ENCODE results near the gene MAP3K5. TPM values are rescaled to one million over a fixed set of nuclear protein-coding genes. Genes with fewer than 3 reads are reported as not detected.

MAP3K5 gene
- polyA plus RNA-seq, 3 donors, result 9.6 to 12.0 (median 11.1) TPM

GRCh38 chr6:136655239-136656014 lies 136.8 kb downstream of the MAP3K5 start:
- Mint-ChIP-seq H3K27ac (peak overlapping the region in 1 of 7 donors; percentile 42), H3K9me3 (no peaks in the 10 kb centered on the region), H3K36me3 (peaks cover 59 to 70% of the 10 kb centered on the region in 2 donors), H3K27me3 (ENCODE audit: low read depth in 3 of 3) (no peaks in the 10 kb centered on the region), H3K4me1 (no peaks in the 10 kb centered on the region), H3K4me3 (no peak overlapping the region)
- intact Hi-C loops (cut with micrococcal nuclease), result no loop called here
- 100% methylated on average over 2 of the region's 6 CpGs for WGBS (ENCODE audit: insufficient coverage)
- H3K9me3 ChIP-seq (replicated peaks in 1 of 2; ENCODE audit: control insufficient read depth in 1 of 2, insufficient read depth in 1 of 2, low read length in 2 of 2), result no peaks in the 10 kb centered on the region
- H3K9ac ChIP-seq (ENCODE audit: insufficient read depth, low read length, poor library complexity, severe bottlenecking), result no peak overlapping the region
- H3K27ac ChIP-seq (ENCODE audit: low read depth in 1 of 2, low read length in 2 of 2), result no peak overlapping the region
- H2AFZ ChIP-seq (ENCODE audit: insufficient read depth, low read depth, low read length, poor library complexity, severe bottlenecking), result no peak overlapping the region
- no peak for TF ChIP-seq CTCF (IDR thresholded peaks at IDR 0.05)
- H4K20me1 ChIP-seq (ENCODE audit: insufficient read depth, low read length), result peaks cover 5% of the 10 kb centered on the region
- no peaks in the 10 kb centered on the region for H3K79me2 ChIP-seq (ENCODE audit: insufficient read depth, low read length)
- H3K4me3 ChIP-seq (replicated peaks in 1 of 3; ENCODE audit: low read depth in 2 of 3, low read length in 3 of 3), result no peak overlapping the region
- no peaks in the 10 kb centered on the region for H3K4me1 ChIP-seq (ENCODE audit: control insufficient read depth in 1 of 2, insufficient read depth in 2 of 2, low read length in 2 of 2)
- peaks cover 61 to 87% of the 10 kb centered on the region in 2 donors for H3K36me3 ChIP-seq (replicated peaks in 1 of 2; ENCODE audit: control insufficient read depth in 1 of 2, insufficient read depth in 2 of 2, low read length in 2 of 2)
- no peak for DNase-seq
- no peak overlapping the region for H3K4me2 ChIP-seq (replicated peaks; ENCODE audit: extremely low read depth, low read length, poor library complexity, severe bottlenecking)
- H3K27me3 ChIP-seq (ENCODE audit: control insufficient read depth in 2 of 2, insufficient read depth in 2 of 2, low read length in 2 of 2), result no peaks in the 10 kb centered on the region

GRCh38 chr6:136654086-136654485 lies 138.2 kb downstream of the MAP3K5 start:
- Histone ChIP-seq H3K36me3 (replicated peaks in 1 of 2; ENCODE audit: control insufficient read depth in 1 of 2, insufficient read depth in 2 of 2, low read length in 2 of 2) (peaks cover 67 to 91% of the 10 kb centered on the region in 2 donors), H2AFZ (ENCODE audit: insufficient read depth, low read depth, low read length, poor library complexity, severe bottlenecking) (no peak overlapping the region), H3K4me3 (replicated peaks in 1 of 3; ENCODE audit: low read depth in 2 of 3, low read length in 3 of 3) (no peak overlapping the region), H3K9me3 (replicated peaks in 1 of 2; ENCODE audit: control insufficient read depth in 1 of 2, insufficient read depth in 1 of 2, low read length in 2 of 2) (no peaks in the 10 kb centered on the region), H3K4me1 (ENCODE audit: control insufficient read depth in 1 of 2, insufficient read depth in 2 of 2, low read length in 2 of 2) (no peaks in the 10 kb centered on the region), H3K27me3 (ENCODE audit: control insufficient read depth in 2 of 2, insufficient read depth in 2 of 2, low read length in 2 of 2) (no peaks in the 10 kb centered on the region), H3K79me2 (ENCODE audit: insufficient read depth, low read length) (no peaks in the 10 kb centered on the region), H4K20me1 (ENCODE audit: insufficient read depth, low read length) (peaks cover 5% of the 10 kb centered on the region), H3K9ac (ENCODE audit: insufficient read depth, low read length, poor library complexity, severe bottlenecking) (no peak overlapping the region), H3K27ac (ENCODE audit: low read depth in 1 of 2, low read length in 2 of 2) (no peak overlapping the region), H3K4me2 (replicated peaks; ENCODE audit: extremely low read depth, low read length, poor library complexity, severe bottlenecking) (no peak overlapping the region)
- no peaks in the 10 kb centered on the region for H3K4me1 Mint-ChIP-seq
- no peaks in the 10 kb centered on the region for H3K27me3 Mint-ChIP-seq (ENCODE audit: low read depth in 3 of 3)
- TF ChIP-seq CTCF (IDR thresholded peaks at IDR 0.05), result no peak
- H3K36me3 Mint-ChIP-seq, result peaks cover 57 to 74% of the 10 kb centered on the region in 2 donors
- no peaks in the 10 kb centered on the region for H3K9me3 Mint-ChIP-seq
- H3K27ac Mint-ChIP-seq, result no peak overlapping the region
- no peak overlapping the region for H3K4me3 Mint-ChIP-seq
- intact Hi-C loops (cut with micrococcal nuclease), result no loop called here
- no CpG with 5 or more reads among the region's 2 CpGs for WGBS (ENCODE audit: insufficient coverage)
- DNase-seq, result no peak

Data from CD14-positive monocyte (primary cell).